IPS DF 4.7 (cell line): Measurements from ENCODE around the gene NFE2L2.
"Not testable (repeated sequence)": the region's sequence is repeated elsewhere in the genome, so short reads cannot be mapped to it uniquely, and the experiment has no call there.

Experiments
- DNase-seq: peaks from one replicate; pipeline ENCODE4 v3.0.0-alpha.2; 2013; ENCODE audit warnings: low spot score; ENCODE audit errors: extremely low read depth

Gene NFE2L2

GRCh38 chr2:177258059-177258458, 6.5 kb downstream of the NFE2L2 start:
- no peak for DNase-seq

GRCh38 chr2:177257471-177257870, 7.1 kb downstream of the NFE2L2 start:
- DNase-seq = no peak

GRCh38 chr2:177256695-177257094, 7.8 kb downstream of the NFE2L2 start:
- no peak for DNase-seq

DNA sequence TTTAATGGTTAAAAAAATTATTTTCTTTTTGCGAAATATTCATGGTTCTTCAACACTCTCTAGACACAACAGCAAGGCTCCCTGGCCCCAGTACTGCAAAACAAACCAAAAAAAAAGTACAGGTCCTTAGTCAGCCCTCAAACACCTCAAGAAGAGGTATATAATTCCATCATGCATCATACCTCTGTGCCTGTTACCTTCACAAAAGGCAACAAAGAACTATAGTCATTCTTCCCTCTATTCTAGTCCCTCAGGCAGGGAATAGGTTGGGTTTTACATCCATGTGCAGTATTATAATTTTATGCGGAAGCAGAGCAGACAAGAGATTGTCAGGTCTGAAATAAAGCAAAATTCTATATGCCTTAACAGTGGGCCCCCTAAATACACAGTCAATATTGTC, 8.5 kb downstream of the NFE2L2 start:
- no peak for DNase-seq

DNA sequence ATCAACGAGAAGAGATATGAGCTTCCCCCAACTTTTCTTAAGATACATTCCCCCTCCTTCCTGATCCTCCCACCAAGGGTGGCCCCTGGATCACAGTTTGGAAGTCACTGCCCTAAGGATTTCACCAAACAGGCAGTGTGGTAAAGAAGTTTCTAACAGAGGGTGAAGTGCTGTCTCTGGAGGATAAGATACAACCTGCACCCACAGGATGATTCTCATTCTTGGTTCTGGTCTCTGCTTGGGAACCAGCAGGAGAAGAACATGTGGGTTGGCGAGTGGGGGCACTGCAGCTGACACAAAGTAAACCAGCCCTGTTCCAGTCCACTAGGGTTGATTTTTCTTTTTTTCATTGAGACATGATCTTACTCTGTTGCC, 9.3 kb downstream of the NFE2L2 start:
- DNase-seq = no peak

- DNase-seq = no peak
Observed at GRCh38 chr2:177254433-177255226, 9.9 kb downstream of the NFE2L2 start.

DNA sequence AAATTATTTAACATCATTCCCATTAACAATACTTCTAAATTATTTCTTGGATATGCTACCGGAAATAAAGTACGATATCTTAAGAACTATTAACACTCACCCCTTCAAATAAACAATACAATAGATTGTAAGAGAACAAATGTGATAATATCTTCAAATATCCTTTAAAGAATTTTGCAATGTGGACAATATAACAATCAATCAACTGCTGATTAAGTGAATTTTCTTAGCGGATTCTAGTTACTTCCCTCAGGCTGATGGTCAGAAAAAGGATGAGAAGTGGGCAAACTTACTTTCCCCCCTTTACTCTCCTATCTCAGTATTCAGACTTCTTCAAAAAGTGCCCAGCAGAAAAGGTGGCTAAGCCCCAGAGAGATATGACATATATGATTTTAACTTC, 10.8 kb downstream of the NFE2L2 start:
- DNase-seq = no peak

GRCh38 chr2:177252808-177253531, 11.6 kb downstream of the NFE2L2 start:
- DNase-seq = no peak

DNA sequence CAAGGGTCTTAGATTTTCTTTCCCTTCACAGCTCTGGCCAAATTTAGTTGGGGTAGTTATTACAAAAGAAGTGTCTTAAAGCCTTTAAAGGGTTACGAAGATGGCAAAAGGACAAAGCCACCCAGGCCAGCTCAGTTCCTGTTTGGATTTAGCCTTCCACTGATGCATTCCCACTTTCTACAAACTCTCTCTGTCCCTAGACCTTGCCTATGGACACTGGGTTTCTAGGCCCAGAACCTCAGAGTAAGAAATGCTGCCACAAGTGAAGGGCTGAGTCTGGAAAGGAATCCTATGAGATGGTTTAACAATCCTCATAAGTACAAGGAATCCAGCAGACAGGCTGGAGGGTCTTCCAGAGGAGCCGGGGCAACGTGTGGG, 13.4 kb downstream of the NFE2L2 start:
- no peak for DNase-seq

GRCh38 chr2:177250461-177250860, 14.1 kb downstream of the NFE2L2 start:
- no peak for DNase-seq

- DNase-seq = no peak
Observed at GRCh38 chr2:177249038-177249437, 15.5 kb downstream of the NFE2L2 start.

GRCh38 chr2:177247693-177248262, 16.7 kb downstream of the NFE2L2 start:
- DNase-seq = no peak

DNA sequence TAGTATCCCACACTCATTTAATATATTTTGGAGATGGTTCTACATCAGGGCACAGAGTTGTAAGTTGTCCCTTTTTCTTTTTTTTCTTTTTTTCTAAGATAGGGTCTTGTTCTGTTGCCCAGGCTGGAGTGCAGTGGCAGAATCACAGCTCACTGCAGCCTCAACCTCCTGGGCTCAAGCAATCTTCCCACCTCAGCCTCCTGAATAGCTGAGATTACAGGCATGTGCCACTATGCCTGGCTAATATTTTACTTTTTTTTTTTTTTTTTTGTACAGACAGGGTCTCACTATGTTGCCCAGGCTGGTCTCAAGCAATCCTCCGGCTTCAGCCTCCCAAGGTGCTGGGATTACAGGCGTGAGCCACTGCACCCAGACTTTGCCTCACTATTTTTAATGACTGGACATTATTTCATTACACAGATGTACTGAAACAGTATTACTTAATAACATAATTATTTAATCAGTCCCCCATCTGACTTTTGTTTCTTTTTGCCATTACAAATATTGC, 17.9 kb downstream of the NFE2L2 start:
- DNase-seq = not testable (repeated sequence)

DNA sequence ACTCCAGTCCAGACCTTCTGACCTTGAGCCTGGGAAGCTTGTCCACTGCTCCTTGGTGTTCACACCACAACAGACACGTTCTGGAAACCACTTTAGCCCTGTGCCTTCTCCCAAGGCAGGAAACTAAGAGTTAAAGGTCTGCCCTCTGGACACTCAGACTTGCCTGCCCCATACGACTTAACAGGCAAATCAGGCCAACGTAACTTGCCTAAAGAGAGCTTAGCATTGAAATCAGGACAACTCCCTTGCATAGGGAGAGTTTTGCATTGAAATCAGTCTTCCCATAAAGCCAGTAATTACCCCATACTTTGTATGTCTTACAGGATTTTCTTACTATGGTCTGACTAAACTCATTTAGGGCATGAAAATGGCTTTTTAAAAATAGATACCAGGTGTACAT, 18.5 kb downstream of the NFE2L2 start:
- no peak for DNase-seq

GRCh38 chr2:177245010-177245422, 19.5 kb downstream of the NFE2L2 start:
- no peak for DNase-seq

DNA sequence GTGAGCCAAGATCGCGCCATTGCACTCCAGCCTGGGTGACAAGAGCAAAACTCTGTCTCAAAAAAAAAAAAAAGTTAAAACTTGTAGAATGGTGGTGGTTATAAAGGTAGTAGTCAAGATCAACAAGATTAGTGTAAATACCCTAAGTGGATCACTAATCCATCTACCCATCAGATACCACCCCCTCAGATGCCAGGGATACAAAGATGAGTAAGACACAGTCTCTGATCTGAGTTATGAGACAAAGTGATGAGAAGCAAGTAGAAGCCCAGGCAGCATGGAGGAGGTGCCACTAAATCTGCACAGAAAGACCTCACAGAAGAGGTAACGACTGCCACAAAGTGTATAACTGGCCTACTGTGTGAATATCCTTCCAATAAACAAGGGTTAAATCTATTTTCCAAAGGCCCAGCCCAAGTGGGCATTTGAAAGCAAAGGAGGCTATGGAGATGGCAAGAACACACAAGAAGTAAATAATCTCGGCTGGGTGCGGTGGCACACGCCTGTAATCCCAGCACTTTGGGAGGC, 20.2 kb downstream of the NFE2L2 start:
- no peak for DNase-seq

- DNase-seq = no peak
Observed at GRCh38 chr2:177243476-177243875, 21.1 kb downstream of the NFE2L2 start.

DNA sequence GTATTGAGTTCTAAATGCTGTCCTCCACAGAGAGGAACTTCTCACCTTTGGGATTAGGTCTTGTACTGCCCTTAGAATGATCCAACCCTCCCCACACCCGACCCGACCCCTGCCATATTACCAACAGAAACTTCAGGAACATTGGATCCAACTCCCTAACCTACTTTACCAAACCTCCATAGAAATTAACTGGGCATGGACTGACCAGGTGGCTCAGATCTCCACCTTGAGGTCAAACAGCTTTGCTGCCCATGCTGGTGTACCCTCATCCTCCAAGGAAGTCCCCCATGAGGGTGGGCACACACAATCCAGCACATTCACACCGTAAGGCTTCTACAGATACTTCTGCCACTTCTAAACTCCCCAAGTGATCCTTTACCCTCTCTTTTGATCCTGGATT, 21.5 kb downstream of the NFE2L2 start:
- DNase-seq = no peak

DNA sequence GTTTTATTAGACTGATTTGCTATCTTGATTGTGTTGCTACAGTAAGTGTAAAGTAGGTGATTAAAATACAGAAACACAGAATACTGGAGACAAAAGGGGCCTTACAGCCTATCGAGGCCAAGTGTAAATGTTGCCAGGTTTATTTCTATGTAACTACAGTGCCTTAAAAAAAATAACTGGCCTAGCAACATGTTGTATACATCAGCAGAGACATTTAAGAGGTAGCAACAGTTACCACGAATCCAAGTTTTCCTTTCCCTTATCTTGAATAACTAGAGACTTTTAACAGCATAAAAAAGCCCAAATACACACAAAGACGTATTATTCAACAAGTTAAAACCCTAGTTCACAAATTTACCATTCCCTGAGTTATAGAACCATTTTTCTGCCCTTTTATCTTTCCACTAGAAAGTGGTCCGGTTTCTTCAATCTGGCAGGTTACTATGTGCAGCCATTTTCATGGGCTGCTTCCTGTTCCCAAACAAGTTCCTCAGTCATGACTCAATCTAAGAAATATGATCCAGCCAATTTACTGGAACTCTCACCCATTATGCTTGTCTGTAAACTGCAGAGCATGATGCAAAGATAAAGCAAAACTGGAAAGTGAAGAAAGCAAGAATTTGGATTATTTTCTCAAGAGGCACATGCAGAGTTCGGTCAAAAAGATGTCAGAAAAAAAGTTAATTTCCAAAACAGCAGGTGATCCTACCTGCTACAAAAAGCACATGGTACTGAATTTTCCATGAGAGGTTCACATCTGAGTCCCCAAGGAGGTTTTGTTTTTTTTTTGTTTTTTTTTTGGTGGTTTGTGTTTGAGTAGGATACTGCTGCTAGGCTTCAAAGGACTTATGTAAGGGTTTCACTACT, 22.2 kb downstream of the NFE2L2 start:
- no peak for DNase-seq

DNA sequence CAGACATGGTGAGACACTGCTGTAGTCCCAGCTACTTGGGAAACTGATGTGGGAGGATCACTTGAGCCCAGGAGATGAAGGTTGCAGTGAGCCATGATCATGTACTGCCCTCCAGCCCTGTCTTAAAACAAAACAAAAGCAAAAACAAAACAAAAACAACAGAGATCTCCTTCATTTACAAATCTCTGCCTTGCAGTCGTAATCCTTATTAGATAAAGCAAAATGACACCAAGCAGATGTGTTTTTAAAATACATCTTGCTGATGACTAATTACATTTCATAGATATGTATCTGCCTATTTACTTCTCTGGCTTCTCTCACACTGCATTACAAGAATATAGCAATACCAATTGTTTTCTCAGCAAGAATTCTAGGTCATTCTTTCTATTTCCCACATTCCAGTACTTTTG, 22.8 kb downstream of the NFE2L2 start:
- no peak for DNase-seq

DNA sequence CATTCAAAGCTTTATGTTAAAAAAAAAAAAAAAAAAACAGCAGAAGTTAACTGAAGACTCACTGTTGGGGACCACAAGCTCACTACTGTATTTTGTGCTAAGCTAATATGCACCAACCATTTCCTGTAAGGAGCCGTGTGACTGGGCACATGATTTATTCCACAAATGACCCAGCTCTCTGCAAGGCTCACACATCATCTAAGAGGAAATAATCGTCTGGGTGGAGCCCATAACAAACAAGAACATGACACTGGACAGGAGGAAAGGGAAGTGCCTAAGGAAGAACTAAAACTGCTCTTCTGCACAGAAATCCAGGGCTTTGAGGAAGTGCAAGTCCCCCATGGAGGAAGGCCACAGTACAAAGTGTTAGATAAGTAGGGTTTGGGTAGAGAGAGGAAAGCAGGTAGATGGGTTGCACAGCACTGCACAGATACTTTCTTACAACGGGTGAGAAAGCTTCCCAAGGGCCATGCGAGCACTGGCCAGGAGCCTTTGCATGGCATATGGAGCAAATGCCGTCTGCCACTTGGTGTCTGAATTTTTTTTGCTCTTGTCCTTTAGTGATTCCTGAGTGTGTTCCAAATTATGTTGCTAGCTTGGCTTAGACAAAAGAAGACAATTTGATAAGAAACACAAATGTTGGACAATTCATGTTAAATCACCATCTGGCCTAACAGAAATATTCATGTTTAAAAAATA, 24.4 kb downstream of the NFE2L2 start:
- no peak for DNase-seq
